ENCODE results near the gene KIR3DL3.
"Not testable (repeated sequence)": the region's sequence is repeated elsewhere in the genome, so short reads cannot be mapped to it uniquely, and the experiment has no call there.

KIR3DL3 gene

GRCh38 chr19:54738306-54738705 lies 14.1 kb downstream of the KIR3DL3 start, which contains the start of gene KIR2DL3:
Gene KIR2DL3, plus strand, starts transcription at chr19:54738513. Its CDS starts 33 bp downstream, at chr19:54738546.
- not testable (repeated sequence) for DNase-seq

GRCh38 chr19:54738715-54739114 lies 14.5 kb downstream of the KIR3DL3 start:
- no peak for DNase-seq

GRCh38 chr19:54739587-54740497 lies 15.6 kb downstream of the KIR3DL3 start:
- no peak for DNase-seq

GRCh38 chr19:54741950-54742349 lies 17.7 kb downstream of the KIR3DL3 start:
- not testable (repeated sequence) for DNase-seq

GRCh38 chr19:54744080-54744479 lies 19.8 kb downstream of the KIR3DL3 start:
- not testable (repeated sequence) for DNase-seq

GRCh38 chr19:54747614-54748322 lies 23.5 kb downstream of the KIR3DL3 start:
- not testable (repeated sequence) for DNase-seq

- DNase-seq = not testable (repeated sequence)
Measured at GRCh38 chr19:54750276-54750675, 26.0 kb downstream of the KIR3DL3 start.

- not testable (repeated sequence) for DNase-seq
Measured at GRCh38 chr19:54756204-54757110, 32.2 kb downstream of the KIR3DL3 start.

- not testable (repeated sequence) for DNase-seq
Measured at GRCh38 chr19:54758577-54758976, 34.3 kb downstream of the KIR3DL3 start.

- DNase-seq = not testable (repeated sequence)
Measured at GRCh38 chr19:54764219-54764618, 40.0 kb downstream of the KIR3DL3 start.

- DNase-seq = not testable (repeated sequence)
Measured at GRCh38 chr19:54766464-54766863, 42.2 kb downstream of the KIR3DL3 start.

GRCh38 chr19:54769646-54770045 lies 45.4 kb downstream of the KIR3DL3 start, which contains the start of gene KIR2DL1:
Gene KIR2DL1, plus strand, starts transcription at chr19:54769793. Its CDS starts 58 bp downstream, at chr19:54769851.
- not testable (repeated sequence) for DNase-seq

- not testable (repeated sequence) for DNase-seq
Measured at GRCh38 chr19:54770511-54770910, 46.3 kb downstream of the KIR3DL3 start.

- DNase-seq = not testable (repeated sequence)
Measured at GRCh38 chr19:54771018-54771960, 47.0 kb downstream of the KIR3DL3 start.

GRCh38 chr19:54772666-54773065 lies 48.4 kb downstream of the KIR3DL3 start:
- not testable (repeated sequence) for DNase-seq

GRCh38 chr19:54775095-54775815 lies 51.0 kb downstream of the KIR3DL3 start:
- not testable (repeated sequence) for DNase-seq

- not testable (repeated sequence) for DNase-seq
Measured at GRCh38 chr19:54775830-54776229, 51.6 kb downstream of the KIR3DL3 start.

GRCh38 chr19:54777851-54778250 lies 53.6 kb downstream of the KIR3DL3 start:
- DNase-seq = not testable (repeated sequence)

GRCh38 chr19:54778896-54779295 lies 54.7 kb downstream of the KIR3DL3 start:
- DNase-seq = not testable (repeated sequence)

- not testable (repeated sequence) for DNase-seq
Measured at GRCh38 chr19:54782916-54783315, 58.7 kb downstream of the KIR3DL3 start.
